HK-2 (cell line): ENCODE measurements around the gene CHMP4B.

ENCODE experiments used
- DNase-seq: peaks from one replicate; pipeline ENCODE4 v3.0.0-alpha.2; 2018; ENCODE audit not compliant: unreplicated experiment

The CHMP4B gene

DNA sequence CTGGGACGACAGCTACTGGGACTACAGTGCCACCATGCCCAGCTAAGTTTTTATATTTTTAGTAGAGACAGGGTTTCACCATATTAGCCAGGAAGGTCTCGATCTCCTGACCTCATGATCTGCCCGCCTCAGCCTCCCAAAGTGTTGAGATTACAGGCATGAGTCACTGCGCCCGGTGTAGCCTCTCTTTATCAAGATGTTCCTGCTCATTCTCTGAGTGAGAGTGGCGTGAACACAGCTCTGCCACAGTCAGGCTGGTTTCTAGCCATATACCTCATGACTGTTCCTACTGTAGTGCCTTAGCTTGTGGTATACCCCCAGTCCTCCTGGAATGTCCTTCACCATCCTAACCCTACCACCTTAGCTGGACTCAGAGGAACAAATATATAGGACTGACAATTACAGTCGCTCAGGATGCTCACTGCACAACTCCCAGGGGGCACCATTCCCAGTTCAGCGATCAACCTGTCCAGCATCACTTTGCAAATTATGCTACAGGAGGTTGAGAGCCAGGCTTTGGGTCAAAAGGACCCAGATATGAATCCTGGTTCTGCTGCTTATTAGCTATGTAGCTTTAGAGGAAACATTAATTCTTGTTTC lies 86.3 kb downstream of the CHMP4B start:
- no peak for DNase-seq

- DNase-seq = no peak
Measured at GRCh38 chr20:33899106-33899505, 88.0 kb downstream of the CHMP4B start.

GRCh38 chr20:33900521-33901131 lies 89.5 kb downstream of the CHMP4B start:
- no peak for DNase-seq

DNA sequence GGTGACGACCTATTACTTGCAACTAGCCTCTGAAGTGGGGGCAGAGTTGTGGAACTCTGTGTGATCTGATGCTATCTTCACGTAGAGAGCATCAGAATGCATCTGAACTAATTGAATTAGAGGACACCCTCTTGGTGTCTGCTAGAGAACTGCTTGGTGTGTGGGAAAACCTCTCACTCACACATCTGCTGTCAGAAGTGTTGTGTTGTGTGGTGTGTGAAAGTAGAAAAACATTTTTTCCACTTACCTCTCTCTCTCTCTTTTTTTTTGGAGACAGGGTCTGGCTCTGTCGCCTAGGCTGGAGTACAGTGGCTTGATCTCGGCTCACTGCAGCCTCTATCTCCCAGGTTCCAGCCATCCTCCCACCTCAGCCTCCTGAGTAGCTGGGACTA lies 90.0 kb downstream of the CHMP4B start:
- DNase-seq = no peak

- DNase-seq = no peak
Measured at GRCh38 chr20:33902011-33902410, 90.9 kb downstream of the CHMP4B start.
